Measurements from ENCODE around the gene GALC.

The GALC gene

GRCh38 chr14:88005978-88006851 is 13.2 kb upstream of the GALC start:
- no peak for DNase-seq

- DNase-seq: no peak
Measured at GRCh38 chr14:88005050-88005481, 12.1 kb upstream of the GALC start, which contains the start of gene GPR65. TSS of gene GPR65 (plus strand) at chr14:88005135. CDS start at chr14:88010848, 5,713 bp downstream.

DNA sequence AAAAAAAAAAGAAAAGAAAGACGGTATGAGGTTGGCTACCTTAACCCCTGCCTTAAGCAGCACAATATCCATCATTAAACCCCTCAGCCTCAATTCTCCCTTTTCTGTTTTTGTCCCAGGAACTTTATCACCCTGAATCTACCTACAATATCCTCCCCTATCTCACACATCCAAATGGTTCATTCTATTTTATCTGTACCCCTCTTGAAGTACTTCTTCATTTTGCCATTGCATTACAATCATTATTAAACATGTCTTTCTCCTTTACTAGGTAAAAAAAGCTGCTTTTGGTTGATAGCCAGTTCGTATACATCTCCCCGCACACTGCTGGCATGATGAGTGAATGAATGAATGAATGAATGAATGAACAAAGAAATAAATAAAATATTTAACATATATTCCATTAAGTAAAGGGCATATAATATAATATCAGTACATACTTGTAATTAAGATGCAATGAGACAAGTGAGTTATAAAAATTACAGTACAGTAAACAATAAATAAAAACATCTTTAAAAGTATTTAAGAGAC is 11.6 kb upstream of the GALC start:
- DNase-seq: no peak

GRCh38 chr14:88003425-88003824 is 10.4 kb upstream of the GALC start:
- DNase-seq: no peak

DNA sequence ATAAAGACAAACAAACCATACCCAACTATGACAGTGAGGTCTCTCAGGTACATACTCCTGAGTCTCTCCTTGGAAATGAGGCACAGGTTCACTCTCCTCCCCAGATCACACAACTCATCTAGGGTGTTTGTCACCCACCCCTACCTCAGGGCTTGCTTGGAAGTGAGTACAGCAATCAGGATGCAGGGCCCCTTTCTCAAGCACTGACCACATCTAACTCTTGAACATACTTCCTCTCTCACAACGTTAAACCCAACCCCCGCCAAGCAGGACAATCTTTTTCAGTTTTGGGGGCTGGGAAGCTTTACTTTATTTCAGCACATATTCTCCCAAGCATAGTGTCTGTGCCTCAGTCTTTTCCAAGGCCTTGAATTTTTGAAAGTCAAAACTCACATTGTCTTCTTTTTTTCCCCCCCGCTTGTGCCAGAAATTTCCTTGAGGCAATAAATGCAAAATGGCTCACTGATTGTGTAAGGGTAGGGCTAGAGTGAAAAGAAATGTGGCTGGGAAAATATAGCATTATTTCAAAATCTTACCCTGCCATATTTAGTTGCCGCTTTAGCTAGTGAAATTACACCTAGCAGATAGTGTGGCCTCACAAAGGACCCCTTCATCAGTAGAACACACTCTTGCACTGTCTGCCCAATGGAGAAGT is 9.6 kb upstream of the GALC start:
- DNase-seq: no peak

DNA sequence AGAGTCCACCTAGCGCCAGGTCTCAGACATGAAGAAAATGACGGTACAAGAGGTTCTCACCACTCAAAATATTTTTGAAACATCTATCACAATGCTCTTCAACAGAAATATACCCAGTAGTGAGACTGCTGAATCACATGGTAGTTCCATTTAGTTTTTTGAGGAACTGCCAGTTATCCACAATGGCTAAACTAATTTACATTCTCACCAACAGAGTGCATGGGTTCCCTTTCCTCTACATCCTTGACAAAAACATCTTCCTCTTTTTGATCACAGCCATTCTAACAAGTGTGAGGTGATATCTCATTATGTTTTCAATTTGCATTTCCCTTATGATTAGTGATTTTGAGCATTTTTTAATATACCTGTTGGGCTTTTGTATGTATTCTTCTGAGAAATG is 6.3 kb upstream of the GALC start:
- no peak for DNase-seq

DNA sequence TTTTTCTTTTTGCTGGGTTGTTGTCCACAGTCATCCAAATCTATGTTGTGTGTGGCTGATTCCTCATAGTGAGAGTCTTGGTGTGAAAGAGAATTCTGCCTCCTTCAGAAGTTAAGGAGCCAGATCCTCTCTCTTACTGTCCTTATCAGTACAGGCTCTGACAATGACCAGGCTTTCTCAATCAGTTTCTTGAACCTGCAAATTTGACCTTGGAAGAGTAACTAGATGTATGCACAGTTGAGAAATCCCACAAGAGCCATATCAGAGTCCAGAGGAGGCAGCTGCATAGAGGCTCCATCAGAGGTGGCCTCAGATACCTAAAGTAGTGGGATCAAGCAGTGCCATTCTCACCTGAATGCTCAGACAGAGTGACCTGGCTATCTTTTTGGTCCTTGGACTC is 5.5 kb upstream of the GALC start:
- no peak for DNase-seq

- no peak for DNase-seq
Measured at GRCh38 chr14:87996291-87996592, 3.3 kb upstream of the GALC start.

DNA sequence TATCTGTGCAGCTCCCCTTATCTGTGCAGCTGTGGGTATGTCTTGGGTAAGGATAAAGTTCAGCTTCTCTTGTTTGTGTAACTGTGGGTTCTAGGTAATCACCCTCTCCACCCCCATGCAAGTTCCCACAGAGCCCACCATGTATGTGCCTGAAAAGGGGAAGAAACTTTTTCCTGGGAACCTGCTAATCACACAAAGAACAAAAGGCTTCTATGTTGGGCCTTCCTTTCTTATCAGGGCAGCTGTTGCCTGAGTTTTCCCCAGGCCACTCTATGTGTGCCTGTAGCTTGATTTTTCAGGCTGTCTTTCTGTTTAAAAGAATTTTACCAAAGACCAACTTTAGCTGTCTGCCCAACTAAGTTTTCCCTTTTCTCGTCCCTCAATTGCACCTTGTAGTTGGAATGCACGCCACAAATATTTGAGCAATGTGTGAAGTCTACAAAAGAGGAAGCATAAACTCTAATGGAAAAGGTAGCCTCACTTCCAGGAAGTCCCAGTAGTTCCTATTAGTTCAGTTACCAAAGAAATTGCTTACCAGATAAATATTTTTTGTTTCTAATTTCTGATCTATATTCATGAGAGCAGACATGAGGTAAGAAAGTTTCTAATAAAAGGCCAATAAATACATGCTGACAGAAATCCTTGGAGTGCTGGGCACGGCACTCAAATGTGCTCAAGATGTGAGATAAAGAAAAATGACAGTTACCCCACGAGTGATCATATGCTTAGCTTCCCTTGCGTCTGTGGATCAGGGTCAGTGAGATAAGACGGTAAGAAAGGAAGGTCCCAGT is 2.7 kb upstream of the GALC start:
- DNase-seq: no peak

- no peak for DNase-seq
Measured at GRCh38 chr14:87994974-87995373, 2.0 kb upstream of the GALC start.

DNA sequence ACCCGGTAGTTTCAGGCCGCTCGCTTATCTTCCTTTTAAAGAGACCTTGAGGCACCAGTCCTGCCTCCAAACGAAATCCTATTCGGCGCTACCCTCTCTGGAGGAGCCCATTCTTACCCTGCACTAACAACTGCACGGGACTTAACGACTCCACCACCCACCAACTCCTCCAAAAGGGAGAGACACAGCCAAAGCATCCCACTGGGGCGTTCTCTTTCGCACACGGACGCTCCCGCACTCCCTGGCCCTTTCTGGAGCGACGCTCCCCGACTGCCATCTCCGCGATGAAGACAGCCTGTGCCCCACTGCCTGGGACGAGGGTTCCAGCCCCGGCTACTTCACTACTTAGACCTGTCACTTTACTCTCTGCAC is 650 bp downstream of the GALC start:
- DNase-seq: no peak

GRCh38 chr14:87990682-87991081 is 2.3 kb downstream of the GALC start:
- no peak for DNase-seq

DNA sequence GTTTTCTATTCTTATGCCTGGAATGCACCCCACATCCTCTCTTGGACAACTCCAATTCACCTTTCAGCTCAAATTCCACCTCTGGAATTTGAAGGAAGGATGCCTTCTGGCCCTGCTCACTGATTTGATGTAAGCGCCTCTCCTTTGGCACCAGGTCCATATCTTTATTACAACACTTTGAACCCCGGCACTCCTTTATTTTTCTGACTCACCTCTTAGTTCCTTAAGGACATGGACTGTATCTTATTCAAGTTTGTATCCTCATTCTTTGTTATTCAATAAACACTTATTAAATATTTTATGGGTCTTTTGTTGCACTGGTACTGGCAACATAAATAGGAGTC is 3.1 kb downstream of the GALC start:
- no peak for DNase-seq

GRCh38 chr14:87989221-87989955 is 3.6 kb downstream of the GALC start:
- no peak for DNase-seq

DNA sequence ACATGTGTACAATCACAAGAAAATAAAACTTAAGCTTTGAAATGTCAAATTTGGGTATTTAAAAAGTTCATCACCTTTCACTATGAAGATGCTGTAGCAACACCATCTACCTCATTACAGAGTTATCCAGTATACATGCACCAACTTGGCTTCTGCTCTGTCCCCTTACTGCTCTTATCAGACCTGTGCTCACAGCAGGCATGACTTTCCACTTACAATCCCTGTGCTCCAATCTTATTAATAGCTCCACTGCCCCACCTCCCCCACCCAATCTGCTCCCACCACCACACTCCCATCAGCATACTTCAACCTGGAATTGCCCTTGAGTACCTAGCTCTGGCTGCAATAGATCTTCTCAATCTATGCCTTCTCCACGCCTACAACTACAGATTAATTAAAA is 13.3 kb downstream of the GALC start:
- no peak for DNase-seq

GRCh38 chr14:87975636-87976035 is 17.3 kb downstream of the GALC start:
- DNase-seq: no peak

DNA sequence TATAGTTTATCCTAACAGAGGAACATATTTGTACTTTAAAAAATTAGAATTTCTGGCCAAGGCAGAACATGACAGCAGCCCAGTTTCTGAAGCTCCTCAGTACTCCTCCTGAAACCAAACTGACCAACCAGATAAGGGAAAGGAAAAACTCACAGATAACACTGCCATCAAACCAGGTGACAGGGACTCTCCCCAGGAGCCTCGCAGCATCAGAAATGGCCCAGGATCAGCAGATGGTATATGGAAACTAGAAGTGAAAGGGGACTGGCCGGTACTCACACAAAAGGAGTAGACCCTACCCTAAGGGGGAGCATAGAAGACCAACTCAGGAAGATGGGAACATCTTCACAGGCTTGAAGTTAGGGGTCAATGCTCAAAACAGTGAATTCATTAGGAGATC is 22.0 kb downstream of the GALC start:
- no peak for DNase-seq

- DNase-seq: no peak
Measured at GRCh38 chr14:87967496-87967895, 25.5 kb downstream of the GALC start.

- DNase-seq: no peak
Measured at GRCh38 chr14:87966816-87967215, 26.2 kb downstream of the GALC start.

GRCh38 chr14:87961246-87961645 is 31.7 kb downstream of the GALC start:
- no peak for DNase-seq

DNA sequence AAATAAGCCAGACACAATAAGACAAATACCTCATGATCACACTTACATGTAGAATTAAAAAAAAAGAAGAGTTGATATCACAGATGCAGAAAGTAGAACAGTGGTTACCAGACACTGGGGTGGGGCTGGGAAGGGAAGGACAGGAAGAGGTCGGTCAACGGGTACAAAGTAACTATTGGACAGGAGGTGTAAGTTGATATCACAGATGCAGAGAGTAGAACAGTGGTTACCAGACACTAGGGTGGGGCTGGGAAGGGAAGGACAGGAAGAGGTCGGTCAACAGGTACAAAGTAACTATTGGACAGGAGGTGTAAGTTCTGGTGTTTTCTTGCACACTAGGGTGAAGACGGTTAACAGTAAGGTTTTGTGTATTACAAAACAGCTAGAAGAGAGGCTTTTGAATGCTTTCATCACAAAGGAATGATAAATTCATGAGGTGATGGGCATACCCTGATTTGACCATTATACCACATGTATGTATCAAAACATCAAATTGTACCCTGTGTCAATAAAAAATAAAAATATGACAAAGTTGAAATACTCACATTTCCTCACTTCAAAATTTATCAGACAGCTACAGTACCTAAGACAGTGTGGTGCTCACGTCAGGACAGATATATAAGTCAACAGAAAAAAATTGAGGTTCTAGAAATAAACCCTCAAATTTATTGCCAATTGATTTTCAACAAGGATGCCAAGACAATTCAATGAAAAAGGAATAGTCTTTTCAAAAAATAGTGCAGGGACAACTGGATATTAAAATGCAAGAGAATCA is 32.8 kb downstream of the GALC start:
- no peak for DNase-seq

DNA sequence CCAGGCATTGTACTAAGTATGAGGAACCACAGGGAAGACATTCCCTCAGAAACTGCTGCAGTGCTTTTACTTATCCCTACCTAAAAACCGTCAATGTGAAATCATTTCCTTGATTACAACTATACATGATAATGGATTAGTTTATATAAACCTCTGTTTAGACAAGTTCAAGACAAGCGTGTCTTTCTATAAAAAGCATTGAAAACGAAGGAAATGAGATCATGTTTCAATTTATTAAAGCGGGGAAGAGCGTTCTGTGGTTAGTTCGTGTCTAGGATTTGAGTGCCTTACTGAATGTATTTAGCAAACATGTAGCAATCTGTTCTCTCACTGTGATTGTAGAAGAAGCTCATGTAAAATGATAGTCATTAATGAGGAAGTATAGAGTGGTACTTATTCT is 37.5 kb downstream of the GALC start:
- no peak for DNase-seq

All from NCI-H1694 treated with DMSO at 0.1 percent for 48 hours (cell line).